ENCODE data around the gene TMX4.

The TMX4 gene

GRCh38 chr20:8018958-8019245, 659 bp downstream of the TMX4 start:
- DNase-seq, result peak; percentile 66

- no peak for DNase-seq
Observed at GRCh38 chr20:8012724-8013123, 6.8 kb downstream of the TMX4 start.

- DNase-seq, result no peak
Observed at GRCh38 chr20:8008733-8009132, 10.8 kb downstream of the TMX4 start.

- no peak for DNase-seq
Observed at GRCh38 chr20:8007490-8007889, 12.1 kb downstream of the TMX4 start.

GRCh38 chr20:8005575-8006366, 13.8 kb downstream of the TMX4 start:
- no peak for DNase-seq

GRCh38 chr20:8005033-8005432, 14.5 kb downstream of the TMX4 start:
- no peak for DNase-seq

- no peak for DNase-seq
Observed at GRCh38 chr20:8002056-8002455, 17.5 kb downstream of the TMX4 start.

GRCh38 chr20:8000796-8001195, 18.8 kb downstream of the TMX4 start:
- DNase-seq, result no peak

- DNase-seq, result no peak
Observed at GRCh38 chr20:7996898-7997297, 22.7 kb downstream of the TMX4 start.

- DNase-seq, result no peak
Observed at GRCh38 chr20:7994809-7995208, 24.8 kb downstream of the TMX4 start.

- DNase-seq, result no peak
Observed at GRCh38 chr20:7993703-7994102, 25.9 kb downstream of the TMX4 start.

- no peak for DNase-seq
Observed at GRCh38 chr20:7993238-7993637, 26.3 kb downstream of the TMX4 start.

GRCh38 chr20:7990385-7990784, 29.2 kb downstream of the TMX4 start:
- DNase-seq, result no peak

GRCh38 chr20:7989379-7989778, 30.2 kb downstream of the TMX4 start:
- no peak for DNase-seq

GRCh38 chr20:7985916-7986315, 33.6 kb downstream of the TMX4 start:
- no peak for DNase-seq

GRCh38 chr20:7984192-7984591, 35.4 kb downstream of the TMX4 start:
- DNase-seq, result no peak

- DNase-seq, result no peak
Observed at GRCh38 chr20:7981374-7981773, 38.2 kb downstream of the TMX4 start.

GRCh38 chr20:7980332-7981046, 39.1 kb downstream of the TMX4 start:
- DNase-seq, result no peak

GRCh38 chr20:7977709-7978108, 41.9 kb downstream of the TMX4 start:
- DNase-seq, result no peak

GRCh38 chr20:7975851-7976414, 43.6 kb downstream of the TMX4 start:
- no peak for DNase-seq

- DNase-seq, result no peak
Observed at GRCh38 chr20:7974785-7975435, 44.7 kb downstream of the TMX4 start.

GRCh38 chr20:7971536-7972280, 47.9 kb downstream of the TMX4 start:
- DNase-seq, result no peak

GRCh38 chr20:7967199-7967844, 52.2 kb downstream of the TMX4 start:
- no peak for DNase-seq
